Occipital lobe (tissue), 2 donors: ENCODE results near the gene AGBL4. TPM values are rescaled to one million over a fixed set of nuclear protein-coding genes. Genes with fewer than 3 reads are reported as not detected.
A peak's percentile ranks its signal among the peaks of the same experiment; 100 is the strongest.
"Not testable (repeated sequence)": the region's sequence is repeated elsewhere in the genome, so short reads cannot be mapped to it uniquely, and the experiment has no call there.

Experiments used
- DNase-seq: peaks from one replicate; lab custom pipeline; 2025; lab: John Stamatoyannopoulos, UW
- total RNA-seq: library from RNA; depleted of rRNA; stranded (reverse); fragments of >200 nt; gene quantifications from one replicate; pipeline ENCODE4 v1.2.3, GENCODE V29; 2014

Gene AGBL4
- total RNA-seq = 3.4 TPM

DNA sequence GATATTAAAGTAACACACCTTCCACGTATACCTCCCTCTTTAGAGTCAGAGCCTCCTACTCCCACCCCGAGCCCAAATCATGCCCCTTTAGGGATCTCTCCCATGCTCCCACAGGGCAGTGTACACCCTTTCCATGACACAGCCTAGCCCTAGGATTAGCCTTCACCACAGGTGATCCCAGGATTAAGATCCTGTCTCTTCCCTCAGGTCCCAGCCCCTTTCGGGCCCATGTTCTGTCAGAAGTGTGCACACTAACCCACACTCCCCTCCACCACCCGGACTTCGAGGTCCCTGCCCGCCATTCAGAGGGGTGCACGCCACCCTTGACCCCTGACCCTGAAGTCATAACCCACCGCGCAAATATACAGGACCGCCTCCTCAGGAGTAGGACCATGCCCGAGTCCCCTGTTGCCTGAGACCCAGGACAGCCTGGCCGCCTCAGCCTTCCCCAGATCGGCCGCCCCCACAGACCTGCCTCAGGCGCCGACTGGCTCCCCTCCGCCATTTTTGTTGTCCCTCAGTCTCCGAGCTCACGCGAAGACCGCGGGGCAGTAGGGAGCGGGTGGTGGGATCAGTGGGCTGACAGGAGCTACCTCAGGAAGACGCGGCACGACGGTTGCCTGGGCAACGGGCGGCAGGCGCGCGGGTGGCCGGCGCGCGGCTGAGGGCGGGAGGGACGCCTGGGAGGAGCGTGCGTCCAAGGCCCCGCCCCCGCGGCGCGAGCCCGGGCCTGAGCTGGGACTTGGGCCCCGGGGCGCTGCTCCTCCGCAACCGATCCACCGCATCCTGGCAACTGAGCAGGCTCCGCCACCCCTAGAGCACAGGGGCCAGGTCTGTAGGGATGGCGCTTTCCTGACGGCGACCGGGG lies at the start of gene AGBL4:
TSS of gene AGBL4 (minus strand) at position 663 of the 868 bp plus-strand sequence.
- peak; percentile 77 for DNase-seq

DNA sequence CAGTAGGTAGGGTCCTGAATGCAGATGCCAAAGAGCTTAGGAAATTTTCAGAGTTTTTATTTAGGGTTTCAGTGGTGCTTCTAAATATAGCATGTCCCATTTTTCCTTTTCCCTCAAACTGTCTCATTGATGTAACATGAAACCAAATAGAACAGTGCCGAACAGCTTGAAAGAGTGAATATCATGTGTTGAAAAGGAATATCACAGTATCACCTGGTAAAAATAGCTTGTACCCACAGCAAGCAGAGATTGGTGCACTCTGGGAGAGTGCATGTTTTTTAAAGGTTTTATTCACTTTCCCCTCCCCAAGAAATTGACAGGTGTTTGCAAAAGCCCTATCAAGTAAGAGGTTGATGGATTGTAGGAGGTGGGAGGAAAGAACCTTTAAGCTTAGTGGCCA lies 43.1 kb upstream of the AGBL4 start:
- DNase-seq = no peak

DNA sequence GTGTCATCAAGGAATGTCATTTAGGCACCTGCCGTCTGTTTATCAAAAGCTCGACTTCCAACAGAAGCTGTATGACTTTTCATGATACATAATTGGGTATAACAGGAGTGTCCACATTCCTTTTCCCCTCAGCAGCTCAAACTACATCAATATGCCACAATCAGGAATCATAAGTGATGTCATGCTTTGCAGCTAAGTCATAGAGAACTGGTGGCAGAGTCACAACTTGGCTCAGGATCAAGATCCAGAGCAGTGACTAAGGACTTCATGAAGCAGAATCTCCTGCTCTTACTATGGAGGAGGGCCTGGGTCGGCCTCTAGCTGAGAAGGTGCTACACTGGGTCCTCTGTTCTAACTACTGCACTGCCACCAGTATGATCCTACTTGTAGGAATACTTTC lies 36.5 kb upstream of the AGBL4 start:
- no peak for DNase-seq

DNA sequence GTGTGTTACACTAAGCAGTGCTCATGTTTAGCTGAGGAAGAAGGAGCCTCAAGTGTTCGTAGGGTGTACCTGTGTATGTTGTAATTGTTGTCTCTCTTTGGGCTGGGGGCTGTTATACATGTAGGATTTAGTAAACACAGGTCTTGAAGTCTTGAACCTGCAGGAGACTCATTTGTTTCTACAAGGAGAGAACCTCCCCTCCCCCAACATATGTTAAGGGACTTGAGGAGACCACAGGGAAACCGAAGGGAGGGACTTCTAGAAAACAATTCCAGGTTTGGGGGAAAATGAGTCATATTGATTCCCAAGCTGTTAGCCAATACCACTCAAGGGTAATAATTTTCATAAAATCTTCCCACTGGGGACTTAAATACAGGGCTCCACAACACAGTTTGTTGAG lies 25.0 kb upstream of the AGBL4 start:
- DNase-seq = no peak

DNA sequence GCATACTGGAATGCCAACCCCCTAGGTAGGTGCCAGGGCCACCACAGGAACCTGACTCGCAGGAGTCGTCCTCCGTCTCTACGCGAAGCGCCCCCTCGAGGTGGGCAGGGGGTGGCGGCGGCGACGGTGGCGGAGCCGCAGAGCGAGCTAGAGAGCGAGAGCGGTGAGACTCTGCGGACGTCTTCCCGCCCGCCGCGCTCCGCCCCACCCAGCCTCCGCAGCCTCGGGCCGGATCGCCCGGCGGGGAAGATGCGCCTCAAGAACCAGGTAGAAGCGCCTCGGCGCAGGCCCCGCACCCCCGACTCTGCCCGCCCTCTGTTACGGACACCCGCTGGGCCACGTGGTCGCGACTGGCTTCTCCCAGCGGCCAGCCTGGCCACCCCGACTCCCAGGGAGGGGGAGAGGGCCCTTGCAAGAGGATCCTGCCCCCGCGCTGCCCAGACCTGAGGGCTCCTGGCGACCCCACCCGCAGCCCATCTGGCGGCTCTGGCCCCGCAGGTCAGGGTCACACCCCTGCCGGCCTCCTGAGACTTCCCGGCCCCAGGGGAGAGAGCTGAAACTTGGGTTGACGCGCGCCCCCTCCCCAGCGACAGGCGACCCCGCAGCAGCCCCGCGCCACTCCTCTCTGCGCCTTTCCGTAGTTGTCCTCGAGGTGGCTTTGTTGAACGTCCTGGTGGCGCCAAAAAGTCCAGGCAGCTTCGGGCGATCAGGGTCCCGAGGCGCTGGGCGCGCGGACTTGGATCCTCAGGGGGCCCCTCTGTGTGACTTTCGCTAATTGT lies 24.4 kb upstream of the AGBL4 start:
- DNase-seq = peak; percentile 21

DNA sequence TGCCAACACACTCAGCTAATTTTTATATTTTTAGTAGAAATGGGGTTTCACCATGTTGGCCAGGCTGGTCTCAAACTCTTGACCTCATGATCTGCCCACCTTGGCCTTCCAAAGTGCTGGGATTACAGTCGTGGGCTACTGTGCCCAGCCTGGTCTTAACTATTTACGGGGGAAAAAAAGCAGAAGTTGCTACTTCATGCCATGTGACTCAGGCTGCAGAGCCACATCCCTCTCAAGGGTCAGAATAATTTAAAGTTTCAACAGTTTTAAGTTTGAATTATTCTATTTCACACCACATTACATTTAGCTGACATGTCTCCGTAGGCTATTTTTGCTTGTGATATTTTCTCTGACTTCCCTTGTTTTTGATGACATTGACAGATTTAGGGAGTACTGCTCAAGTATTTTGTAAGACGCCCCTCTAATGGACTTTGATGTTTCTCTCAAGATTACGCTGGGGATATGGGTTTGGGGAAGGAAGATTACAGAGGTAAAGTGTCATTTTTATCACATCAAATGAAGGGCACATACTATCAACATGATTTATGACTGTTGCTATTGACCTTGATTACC lies 14.6 kb upstream of the AGBL4 start:
- DNase-seq = no peak

DNA sequence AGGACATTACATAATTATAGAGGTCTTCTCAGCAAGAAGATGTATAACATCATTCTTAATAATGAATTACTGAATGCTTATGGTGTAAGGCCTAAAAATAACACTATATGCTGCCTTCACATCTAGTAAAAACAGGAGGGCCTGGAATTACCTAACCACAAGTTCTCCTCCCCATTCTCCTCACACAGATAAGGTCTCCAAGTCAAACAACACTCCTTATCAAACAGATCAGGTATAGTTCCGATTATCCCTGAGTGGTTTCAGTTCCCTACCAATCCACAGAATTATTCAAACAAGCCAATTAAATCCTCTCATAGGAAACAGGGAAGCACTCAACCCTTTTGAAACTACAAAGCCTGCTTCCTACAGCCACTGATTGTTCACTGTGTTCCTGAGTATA lies 4.0 kb upstream of the AGBL4 start:
- DNase-seq = no peak

DNA sequence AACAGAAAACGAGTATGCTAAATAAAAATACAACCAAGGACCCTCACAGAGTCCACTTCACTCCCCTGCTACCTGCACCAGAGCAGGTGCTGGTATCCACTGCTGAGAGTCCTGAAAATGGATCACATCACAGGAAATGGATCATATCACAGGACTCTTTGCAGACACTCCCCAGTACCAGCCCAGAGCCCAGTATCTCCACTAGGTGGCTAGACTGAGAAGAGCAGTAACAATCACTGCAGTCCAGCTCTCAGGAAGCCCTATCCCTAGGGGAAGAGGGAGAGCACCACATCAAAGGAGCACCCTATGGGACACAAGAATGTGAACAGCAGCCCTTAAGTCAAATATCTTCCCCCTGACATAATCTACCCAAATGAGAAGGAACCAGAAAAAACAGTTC lies 28.0 kb downstream of the AGBL4 start:
- DNase-seq = no peak

DNA sequence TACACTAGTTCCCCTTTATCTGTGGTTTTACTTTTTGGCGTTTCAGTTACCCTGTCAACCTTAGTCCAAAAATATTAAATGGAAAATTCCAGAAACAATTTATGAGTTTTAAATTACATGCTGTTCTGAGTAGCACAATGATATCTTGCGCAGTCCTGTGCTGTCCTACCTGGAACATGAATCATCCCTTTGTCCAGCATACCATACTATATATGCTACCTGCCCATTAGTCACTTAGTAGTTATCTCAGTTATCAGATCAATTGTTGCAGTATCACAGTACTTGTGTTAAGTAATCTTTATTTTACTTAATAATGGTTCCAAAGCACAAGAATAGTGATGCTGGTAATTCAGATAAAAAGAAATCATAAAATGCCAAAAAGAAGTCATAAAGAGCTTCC lies 52.7 kb downstream of the AGBL4 start:
- DNase-seq = no peak

DNA sequence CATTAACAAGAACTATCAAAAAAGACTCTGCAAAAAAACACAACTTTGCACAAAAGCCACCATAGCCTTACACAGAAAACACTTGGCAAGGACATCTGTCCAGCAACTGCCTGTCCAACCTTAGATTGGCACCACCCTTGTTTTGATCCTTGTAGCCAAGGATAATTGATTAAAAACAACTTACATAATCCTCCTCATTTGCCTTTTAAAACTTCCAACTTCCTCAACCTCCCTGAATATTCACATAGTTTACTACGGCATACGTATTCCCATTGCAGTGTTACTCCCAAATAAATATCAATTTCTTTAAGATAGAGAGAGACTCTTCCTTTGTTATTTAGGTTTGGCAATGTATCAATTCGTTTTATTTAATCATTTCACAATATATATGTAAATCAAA lies 72.4 kb downstream of the AGBL4 start:
- DNase-seq = no peak

DNA sequence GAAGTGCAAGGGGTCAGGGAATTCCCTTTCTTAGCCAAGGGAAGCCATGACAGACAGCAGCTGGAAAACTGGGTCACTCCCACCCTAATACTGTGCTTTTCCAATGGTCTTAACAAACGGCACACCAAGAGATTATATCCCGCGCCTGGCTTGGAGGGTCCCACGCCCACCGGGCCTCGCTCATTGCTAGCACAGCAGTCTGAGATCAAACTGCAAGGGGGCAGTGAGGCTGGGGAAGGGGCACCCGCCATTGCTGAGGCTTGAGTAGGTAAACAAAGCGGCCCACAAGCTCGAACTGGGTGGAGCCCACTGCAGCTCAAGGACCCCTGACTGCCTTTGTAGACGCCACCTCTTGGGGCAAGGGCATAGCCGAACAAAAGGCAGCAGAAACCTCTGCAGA lies 108.5 kb downstream of the AGBL4 start:
- not testable (repeated sequence) for DNase-seq

DNA sequence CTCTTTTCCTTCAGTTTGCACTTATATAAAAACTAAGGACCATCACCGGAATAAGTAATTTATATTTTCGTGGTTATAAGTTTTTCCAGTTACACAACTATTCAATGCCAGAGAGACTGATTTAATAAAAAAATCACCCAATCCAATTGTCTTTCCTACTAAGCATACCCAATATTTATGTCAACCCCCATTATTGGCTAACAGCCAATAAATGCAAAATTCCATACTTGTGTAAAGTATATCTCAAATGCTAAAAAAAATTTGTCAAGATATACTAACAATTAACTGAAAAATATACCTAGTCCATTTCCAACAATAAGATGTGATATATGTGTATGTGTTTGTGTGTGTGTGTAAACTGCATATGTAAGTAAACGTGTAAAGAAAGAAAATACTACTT lies 117.4 kb downstream of the AGBL4 start:
- no peak for DNase-seq

DNA sequence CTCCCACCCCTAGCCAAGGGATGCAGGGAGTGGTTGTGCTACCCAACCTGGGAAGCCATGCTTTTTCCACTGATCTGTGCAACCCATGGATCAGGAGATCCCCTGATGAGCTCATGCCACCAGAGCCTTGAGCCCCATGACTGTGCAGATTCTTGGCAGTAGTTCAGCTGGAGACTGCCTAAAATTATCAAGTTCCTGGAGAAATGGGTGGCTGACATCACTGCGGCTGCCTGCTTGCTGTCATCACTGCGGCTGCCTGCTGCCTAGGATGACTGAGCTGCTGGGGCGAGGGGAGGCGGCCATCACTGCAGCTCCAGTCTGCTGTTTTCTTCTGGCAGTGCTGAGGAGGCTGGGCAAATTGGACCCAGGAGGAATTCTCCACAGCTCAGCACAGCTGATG lies 159.2 kb downstream of the AGBL4 start:
- DNase-seq = no peak

DNA sequence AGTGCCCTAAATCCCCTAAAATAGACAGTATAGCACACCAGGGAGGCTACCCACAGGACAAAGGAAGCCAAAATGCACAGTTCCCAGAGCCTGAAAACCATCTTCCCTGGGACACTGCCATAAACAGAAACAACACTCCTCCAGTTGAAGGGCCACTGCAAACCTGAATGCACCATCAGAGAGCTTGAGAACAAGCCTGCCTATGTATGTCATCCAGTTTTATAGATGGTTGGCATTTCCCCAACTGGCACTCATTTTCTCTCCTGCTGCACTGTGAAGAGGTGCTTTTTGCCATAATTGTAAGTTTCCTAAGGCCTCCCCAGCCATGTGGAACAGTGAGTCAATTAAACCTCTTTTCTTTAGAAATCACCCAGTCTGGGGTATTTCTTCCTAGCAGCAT lies 169.0 kb downstream of the AGBL4 start:
- no peak for DNase-seq

DNA sequence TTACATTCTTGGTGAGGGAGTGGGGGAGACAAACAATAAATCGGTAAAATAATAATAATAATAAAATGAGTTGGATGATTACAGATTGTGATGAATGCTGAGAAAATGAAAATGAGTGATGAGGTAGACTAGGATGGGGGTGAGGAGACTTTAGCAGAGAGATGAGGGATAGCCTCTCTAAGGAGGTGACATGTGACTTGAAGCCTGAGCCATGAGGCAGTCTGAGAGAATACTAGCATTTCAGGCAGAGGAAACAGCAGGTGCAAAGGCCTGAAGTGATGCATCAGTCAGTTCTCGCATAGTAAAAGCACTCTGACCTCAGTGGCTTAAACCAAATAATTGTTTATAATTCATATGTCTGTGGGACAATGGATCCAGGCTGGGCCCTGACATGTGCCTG lies 181.2 kb downstream of the AGBL4 start:
- DNase-seq = no peak

DNA sequence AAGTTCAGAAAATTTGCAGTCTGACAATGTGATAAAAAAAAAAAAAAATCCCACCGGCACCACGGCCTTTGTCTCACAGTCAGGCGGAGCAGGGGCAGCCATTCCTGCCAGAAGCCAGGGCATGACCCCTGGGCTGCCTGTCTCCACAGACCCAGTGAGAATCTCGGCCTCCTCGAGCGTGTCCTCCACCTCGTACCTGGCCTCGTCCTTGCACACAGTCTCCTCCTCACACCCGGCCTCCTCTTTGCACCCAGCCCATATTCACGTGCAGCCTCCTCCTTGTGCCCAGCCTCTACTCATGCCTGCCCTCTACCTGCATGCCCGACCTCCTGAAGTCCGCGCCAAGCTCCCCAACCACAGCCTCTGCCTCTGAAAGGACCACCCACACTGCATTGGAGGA lies 182.0 kb downstream of the AGBL4 start:
- DNase-seq = no peak

DNA sequence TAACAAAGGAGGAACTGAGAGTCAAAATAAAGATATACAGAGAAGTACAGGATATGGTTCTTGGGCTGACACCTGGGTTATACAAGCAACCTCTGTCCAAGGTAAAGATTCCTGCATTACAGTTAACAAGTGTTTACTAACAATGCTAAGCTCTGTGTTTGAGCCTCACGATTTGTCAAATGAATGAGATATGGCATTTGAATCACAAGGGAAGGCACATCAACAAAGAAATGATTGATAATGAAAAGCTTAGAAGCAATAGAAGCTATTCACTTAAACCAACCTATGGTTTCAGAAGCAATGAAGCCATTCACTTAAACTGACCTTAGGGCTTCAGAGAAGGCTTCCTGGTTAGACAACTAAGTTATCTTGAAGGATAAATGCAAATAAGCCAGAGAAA lies 199.5 kb downstream of the AGBL4 start:
- no peak for DNase-seq

DNA sequence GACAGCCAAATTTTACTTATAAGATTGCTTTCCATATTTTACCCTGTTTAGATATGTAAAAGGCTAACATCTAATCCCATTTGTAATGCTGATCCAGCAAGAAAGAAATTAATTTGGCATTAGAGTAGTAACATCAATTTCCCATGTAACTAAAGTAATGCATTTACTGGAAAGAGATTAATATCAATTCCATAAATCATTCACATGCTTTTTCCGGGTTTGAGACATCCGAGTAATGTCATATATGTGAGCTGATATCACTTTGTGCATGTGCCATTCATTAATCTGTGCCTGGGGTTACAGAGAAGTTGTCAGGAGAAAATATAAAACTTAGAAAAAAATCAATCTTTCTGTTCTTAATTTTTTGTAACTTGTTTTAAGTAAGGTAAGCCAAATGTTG lies 206.1 kb downstream of the AGBL4 start:
- DNase-seq = no peak

DNA sequence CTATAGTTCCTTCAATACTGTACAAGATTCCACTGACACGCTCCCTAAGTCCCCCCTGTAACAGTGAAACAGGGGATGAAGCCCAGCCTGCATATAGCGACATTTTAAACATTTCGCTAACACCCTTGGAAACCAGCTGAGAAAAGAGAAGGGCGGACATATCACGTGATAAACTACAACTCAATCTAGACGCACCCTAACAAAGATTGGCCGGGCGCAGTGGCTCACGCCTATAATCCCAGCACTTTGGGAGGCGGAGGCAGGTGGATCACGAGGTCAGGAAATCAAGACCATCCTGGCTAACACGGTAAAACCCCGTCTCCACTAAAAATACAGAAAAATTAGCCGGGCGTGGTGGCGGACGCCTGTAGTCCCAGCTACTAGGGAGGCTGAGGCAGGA lies 236.7 kb downstream of the AGBL4 start:
- not testable (repeated sequence) for DNase-seq

DNA sequence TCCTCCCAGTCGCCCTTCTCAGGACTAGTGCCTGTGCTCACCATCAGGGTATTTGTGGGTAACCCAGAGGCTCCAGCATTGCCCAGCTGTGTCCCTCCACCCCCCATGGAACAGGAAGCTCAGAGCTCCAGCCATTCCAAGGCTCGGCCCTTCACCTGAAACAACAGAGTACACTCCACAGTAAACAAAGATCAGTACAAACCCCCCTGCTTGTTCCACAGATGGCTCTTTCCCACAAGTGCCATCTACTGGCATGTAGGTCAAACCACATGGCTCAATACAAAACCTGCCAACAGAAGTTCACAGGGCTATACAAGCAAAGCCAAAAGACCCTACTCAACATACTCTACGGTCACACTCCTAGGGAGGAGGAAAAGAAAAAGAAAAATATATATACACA lies 258.7 kb downstream of the AGBL4 start:
- DNase-seq = no peak

DNA sequence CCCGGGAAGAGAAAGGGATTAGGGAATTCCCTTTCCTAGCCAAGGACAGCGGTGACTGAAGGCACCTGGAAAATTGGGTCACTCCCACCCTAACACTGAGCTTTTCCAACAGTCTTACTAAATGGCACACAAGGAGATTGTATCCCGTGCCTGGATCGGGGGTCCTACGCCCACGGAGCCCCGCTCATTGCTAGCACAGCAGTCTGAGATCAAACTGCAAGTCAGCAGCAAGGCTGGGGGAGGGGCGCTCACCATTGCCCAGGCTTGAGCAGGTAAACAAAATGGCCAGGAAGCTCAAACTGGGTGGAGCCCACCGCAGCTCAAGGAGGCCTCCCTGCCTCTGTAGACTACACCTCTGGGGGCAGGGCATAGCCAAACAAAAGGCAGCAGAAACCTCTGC lies 285.6 kb downstream of the AGBL4 start:
- not testable (repeated sequence) for DNase-seq

DNA sequence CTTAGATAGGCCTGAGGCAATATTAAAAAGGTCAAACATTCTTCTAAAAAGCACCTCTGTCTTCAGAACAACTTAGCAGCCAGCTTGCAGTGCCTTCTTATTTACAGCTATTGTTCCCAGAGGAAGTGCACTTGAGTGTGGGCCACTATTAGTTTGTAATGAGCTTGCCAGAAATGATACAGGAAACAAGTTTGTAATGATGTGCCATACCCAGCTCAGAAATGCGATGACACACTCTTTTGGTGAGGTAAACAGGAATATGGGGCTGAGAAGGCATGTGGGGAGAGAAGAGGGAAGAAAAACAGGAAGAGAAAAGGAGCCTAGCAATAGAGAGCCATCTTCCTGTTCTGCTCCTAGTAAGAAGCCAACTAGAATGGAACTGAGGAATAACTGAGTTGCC lies 295.4 kb downstream of the AGBL4 start:
- DNase-seq = no peak

DNA sequence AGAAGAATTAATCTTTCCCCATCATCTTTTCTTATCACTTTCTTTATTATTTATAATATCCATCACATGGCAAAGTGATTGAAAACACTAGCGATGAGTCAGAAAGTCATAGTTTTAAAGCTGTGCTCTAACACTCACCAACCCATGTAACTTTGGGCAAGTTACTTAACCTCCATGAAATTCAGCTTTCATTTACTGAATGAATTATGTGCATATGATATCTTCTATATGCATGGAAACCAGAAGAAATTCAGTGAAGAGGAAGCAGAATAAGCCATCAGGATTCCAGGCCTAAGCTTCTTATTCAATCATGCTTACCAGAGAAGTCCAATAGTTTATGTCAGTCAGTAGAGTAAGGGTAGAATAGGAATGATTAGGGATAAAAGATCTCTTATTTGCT lies 300.1 kb downstream of the AGBL4 start:
- DNase-seq = no peak
